ENCODE measurements around the gene ST6GAL2.

Gene ST6GAL2

GRCh38 chr2:106885971-106886915, at the start of gene ST6GAL2:
Gene ST6GAL2, minus strand, starts transcription at chr2:106886167. Its CDS starts 42,190 bp downstream, at chr2:106843977.
- DNase-seq, result no peak

GRCh38 chr2:106932644-106933043, 46.7 kb upstream of the ST6GAL2 start:
- no peak for DNase-seq

GRCh38 chr2:106931717-106932335, 45.9 kb upstream of the ST6GAL2 start:
- DNase-seq, result no peak

GRCh38 chr2:106921451-106921850, 35.5 kb upstream of the ST6GAL2 start:
- DNase-seq, result no peak

GRCh38 chr2:106919012-106919411, 33.0 kb upstream of the ST6GAL2 start:
- no peak for DNase-seq

- no peak for DNase-seq
These were observed 18.3 kb upstream of the ST6GAL2 start for GRCh38 chr2:106904242-106904641.

- DNase-seq, result no peak
These were observed 14.0 kb upstream of the ST6GAL2 start for GRCh38 chr2:106899786-106900530.

GRCh38 chr2:106894545-106894944, 8.6 kb upstream of the ST6GAL2 start:
- DNase-seq, result no peak

- no peak for DNase-seq
These were observed 6.1 kb upstream of the ST6GAL2 start for GRCh38 chr2:106892048-106892447.

- no peak for DNase-seq
These were observed 4.6 kb upstream of the ST6GAL2 start for GRCh38 chr2:106890606-106891005.

GRCh38 chr2:106886916-106887758, 1.2 kb upstream of the ST6GAL2 start:
- DNase-seq, result no peak

- DNase-seq, result no peak
These were observed 638 bp downstream of the ST6GAL2 start for GRCh38 chr2:106885329-106885728.

- no peak for DNase-seq
These were observed 3.3 kb downstream of the ST6GAL2 start for GRCh38 chr2:106882673-106883072.

- DNase-seq, result no peak
These were observed 7.8 kb downstream of the ST6GAL2 start for GRCh38 chr2:106878206-106878605.

GRCh38 chr2:106876699-106877098, 9.3 kb downstream of the ST6GAL2 start:
- DNase-seq, result no peak

- DNase-seq, result no peak
These were observed 16.3 kb downstream of the ST6GAL2 start for GRCh38 chr2:106869512-106870275.

GRCh38 chr2:106868275-106868674, 17.7 kb downstream of the ST6GAL2 start:
- no peak for DNase-seq

GRCh38 chr2:106867196-106867953, 18.6 kb downstream of the ST6GAL2 start:
- DNase-seq, result no peak

GRCh38 chr2:106866641-106867040, 19.3 kb downstream of the ST6GAL2 start:
- no peak for DNase-seq

- no peak for DNase-seq
These were observed 21.9 kb downstream of the ST6GAL2 start for GRCh38 chr2:106864051-106864450.

GRCh38 chr2:106863387-106863786, 22.6 kb downstream of the ST6GAL2 start:
- no peak for DNase-seq
